MM.1S (cell line): ENCODE data around the gene PDE4B.

Experiments used
- CTCF ChIP-seq: fragments of 300-600 bp; sonication (generic); IDR thresholded peaks from 2 replicates; pipeline ENCODE4 v1.5.1; 2016; ENCODE audit warnings: antibody characterized with exemption, low read length, mixed read lengths
- EZH2 ChIP-seq: fragments of 300-600 bp; sonication (generic); optimal IDR thresholded peaks from 2 replicates; pipeline ENCODE3; 2017; ENCODE audit warnings: low read depth, mild to moderate bottlenecking, antibody characterized with exemption, low read length, mixed read lengths
- EZH2phosphoT487 ChIP-seq: fragments of 300-600 bp; sonication (generic); IDR thresholded peaks from 2 replicates; pipeline ENCODE4 v1.6.1; 2018; ENCODE audit warnings: antibody characterized with exemption, low read length

DNA sequence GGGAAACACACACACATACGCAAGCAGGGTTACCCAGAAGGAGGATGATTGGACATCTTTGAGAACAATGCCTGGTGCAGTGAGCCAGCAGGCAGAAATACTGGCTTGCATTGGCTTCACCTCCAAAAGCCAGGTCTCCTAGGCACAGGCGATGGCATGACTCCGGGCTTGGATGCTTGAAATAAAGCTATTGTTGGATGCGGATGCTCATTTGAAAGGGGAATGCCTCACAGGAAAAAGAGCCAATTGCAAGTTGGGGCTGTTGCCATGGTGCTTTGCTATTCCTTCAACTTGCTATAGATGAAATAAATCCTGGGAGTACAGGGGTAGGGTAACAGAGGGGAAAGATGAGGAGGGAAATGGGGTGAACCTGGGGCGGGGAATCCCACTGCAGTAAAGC is 560.6 kb downstream of the PDE4B start:
- no peak for TF ChIP-seq EZH2phosphoT487
- TF ChIP-seq CTCF: no peak
- no peak for TF ChIP-seq EZH2
